ENCODE data around the gene EPB41L1. TPM values are rescaled to one million over a fixed set of nuclear protein-coding genes. Genes with fewer than 3 reads are reported as not detected.

EPB41L1 gene
- total RNA-seq, 1 donor from 2014 or later: 2.1 TPM

DNA sequence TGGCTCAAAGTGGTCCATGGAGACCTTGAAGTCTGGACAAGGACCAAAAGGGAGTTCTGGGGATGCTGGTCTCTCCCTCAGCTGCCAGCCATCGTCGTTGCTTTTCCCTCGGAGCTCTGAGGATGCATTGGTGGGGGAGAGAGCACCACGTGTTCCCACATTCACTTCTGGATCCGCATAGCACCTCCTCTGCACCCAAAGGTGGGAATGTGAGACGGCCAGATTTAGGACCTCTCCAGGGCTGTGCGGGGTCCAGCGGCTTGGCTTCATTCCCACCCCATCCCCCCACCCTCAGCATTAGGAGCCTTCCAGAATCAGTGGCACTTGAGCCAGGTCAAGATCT lies 1.1 kb downstream of the EPB41L1 start:
- H3K27me3 ChIP-seq (ENCODE audit: control insufficient read depth, insufficient read depth, low read length): peaks cover 2% of the 10 kb centered on the region
- DNase-seq (ENCODE audit: low read depth) (no peak), FAIRE-seq (no peak)
- H3K36me3 ChIP-seq (ENCODE audit: control insufficient read depth, insufficient read depth, low read length): no peaks in the 10 kb centered on the region
- TF ChIP-seq, protein P1, sequence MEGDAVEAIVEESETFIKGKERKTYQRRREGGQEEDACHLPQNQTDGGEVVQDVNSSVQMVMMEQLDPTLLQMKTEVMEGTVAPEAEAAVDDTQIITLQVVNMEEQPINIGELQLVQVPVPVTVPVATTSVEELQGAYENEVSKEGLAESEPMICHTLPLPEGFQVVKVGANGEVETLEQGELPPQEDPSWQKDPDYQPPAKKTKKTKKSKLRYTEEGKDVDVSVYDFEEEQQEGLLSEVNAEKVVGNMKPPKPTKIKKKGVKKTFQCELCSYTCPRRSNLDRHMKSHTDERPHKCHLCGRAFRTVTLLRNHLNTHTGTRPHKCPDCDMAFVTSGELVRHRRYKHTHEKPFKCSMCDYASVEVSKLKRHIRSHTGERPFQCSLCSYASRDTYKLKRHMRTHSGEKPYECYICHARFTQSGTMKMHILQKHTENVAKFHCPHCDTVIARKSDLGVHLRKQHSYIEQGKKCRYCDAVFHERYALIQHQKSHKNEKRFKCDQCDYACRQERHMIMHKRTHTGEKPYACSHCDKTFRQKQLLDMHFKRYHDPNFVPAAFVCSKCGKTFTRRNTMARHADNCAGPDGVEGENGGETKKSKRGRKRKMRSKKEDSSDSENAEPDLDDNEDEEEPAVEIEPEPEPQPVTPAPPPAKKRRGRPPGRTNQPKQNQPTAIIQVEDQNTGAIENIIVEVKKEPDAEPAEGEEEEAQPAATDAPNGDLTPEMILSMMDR (IDR thresholded peaks at IDR 0.05; ENCODE audit: insufficient read depth, low read length, severe bottlenecking): no peak
- no peak overlapping the region for H3K4me3 ChIP-seq (ENCODE audit: low read depth, low read length)

DNA sequence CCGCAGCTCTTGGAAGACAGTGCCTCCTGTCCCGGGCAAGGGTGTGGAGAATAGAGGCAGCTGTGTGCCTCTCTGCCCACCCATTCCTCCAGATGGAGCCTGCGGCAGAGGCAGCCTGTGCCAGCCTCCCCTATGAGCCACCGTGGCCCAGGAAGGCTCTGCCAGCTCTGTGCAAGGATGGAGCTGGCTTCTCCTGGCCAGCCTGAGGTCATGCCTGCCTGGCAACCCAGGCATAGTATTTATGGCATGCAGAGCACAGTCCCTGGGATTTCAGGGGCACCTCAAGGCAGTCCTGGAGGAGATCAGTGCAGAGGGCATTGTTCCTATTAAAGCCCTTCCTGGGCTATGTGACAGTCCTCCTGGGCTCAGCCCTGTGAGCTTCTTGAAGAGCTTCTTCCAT lies 1.5 kb downstream of the EPB41L1 start:
- DNase-seq (ENCODE audit: low read depth): no peak
- no peak overlapping the region for H3K4me3 ChIP-seq (ENCODE audit: low read depth, low read length)
- H3K36me3 ChIP-seq (ENCODE audit: control insufficient read depth, insufficient read depth, low read length): no peaks in the 10 kb centered on the region
- TF ChIP-seq, protein P1 (IDR thresholded peaks at IDR 0.05; ENCODE audit: insufficient read depth, low read length, severe bottlenecking): no peak
- no peak for FAIRE-seq
- peaks cover 2% of the 10 kb centered on the region for H3K27me3 ChIP-seq (ENCODE audit: control insufficient read depth, insufficient read depth, low read length)

DNA sequence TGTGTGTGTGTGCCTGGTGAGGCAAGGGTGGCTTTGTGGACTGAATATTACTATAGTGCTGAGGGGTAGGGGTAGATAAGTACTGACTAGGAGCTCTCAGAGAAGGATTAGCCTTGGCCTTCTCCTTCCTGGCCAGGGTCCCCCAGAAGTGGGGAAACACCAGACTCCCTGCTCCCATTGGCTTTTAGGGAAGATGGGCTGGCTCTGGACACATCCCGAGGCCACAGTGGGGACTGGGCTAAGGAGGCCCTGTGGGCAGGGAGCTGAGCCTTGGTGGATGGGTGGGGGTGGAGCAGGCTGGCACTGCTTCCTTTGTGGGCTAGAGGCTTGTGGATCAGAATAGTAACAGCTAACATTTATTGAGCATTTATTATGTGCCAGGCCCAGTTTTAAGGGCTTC lies 3.1 kb downstream of the EPB41L1 start:
- FAIRE-seq: no peak

DNA sequence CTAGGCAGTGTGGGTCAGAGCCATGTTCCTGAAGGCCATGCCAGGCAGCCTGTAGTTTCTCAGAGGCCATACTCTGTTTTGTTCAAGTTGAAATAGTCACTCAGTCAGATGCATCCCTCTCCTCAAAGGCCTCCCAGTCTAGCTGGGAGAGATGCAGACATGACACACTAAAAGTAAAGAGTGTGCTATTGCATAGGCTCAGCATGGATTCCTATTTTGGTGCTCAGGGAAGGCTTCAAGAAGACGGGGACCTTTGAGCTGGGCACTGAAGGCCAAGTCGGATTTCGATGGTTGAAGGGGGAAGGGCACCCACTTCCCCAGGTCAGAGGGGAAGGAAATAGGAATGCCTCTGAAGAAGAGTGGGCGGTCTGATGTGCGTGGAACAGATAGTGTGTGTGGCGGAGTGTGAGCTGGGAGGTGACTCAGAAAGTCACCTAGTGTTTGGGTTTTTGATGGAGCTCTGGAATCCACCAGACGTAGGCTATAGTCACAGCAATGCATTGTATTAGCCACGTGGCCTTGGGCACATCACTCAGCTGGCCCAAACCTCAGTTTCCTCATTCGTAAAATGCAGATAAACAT lies 3.7 kb downstream of the EPB41L1 start:
- FAIRE-seq (no peak), DNase-seq (ENCODE audit: low read depth) (no peak)
- Histone ChIP-seq H3K36me3 (ENCODE audit: control insufficient read depth, insufficient read depth, low read length) (no peaks in the 10 kb centered on the region), H3K27me3 (ENCODE audit: control insufficient read depth, insufficient read depth, low read length) (peaks cover 2% of the 10 kb centered on the region), H3K4me3 (ENCODE audit: low read depth, low read length) (no peak overlapping the region)
- TF ChIP-seq, protein P1 (IDR thresholded peaks at IDR 0.05; ENCODE audit: insufficient read depth, low read length, severe bottlenecking): no peak

More for the DNA sequence above, 3.1 kb downstream of the EPB41L1 start:
- no peak overlapping the region for H3K4me3 ChIP-seq (ENCODE audit: low read depth, low read length)
- DNase-seq (ENCODE audit: low read depth): no peak
- H3K36me3 ChIP-seq (ENCODE audit: control insufficient read depth, insufficient read depth, low read length): no peaks in the 10 kb centered on the region
- peaks cover 2% of the 10 kb centered on the region for H3K27me3 ChIP-seq (ENCODE audit: control insufficient read depth, insufficient read depth, low read length)
- TF ChIP-seq, protein P1 (IDR thresholded peaks at IDR 0.05; ENCODE audit: insufficient read depth, low read length, severe bottlenecking): no peak

DNA sequence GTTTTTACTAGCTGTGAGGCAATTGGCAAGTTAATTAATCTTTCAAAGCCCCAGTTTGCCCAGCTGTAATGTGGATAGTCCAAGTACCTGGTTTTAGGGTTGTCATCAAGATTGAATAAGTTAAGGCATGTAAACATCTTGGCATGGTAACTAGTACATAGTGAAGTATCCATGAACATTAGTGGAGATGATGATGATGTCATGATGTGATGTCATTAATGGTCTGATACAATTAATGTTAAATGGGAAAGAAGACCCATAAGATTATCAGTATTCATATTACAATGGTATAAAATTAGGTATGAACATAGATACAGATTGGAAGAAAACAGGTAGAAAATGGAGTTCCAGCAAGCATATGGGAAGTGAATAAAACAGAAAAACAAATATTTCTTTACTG lies 5.3 kb downstream of the EPB41L1 start:
- DNase-seq (ENCODE audit: low read depth): no peak
- H3K27me3 ChIP-seq (ENCODE audit: control insufficient read depth, insufficient read depth, low read length): peaks cover 2% of the 10 kb centered on the region
- no peak overlapping the region for H3K4me3 ChIP-seq (ENCODE audit: low read depth, low read length)
- no peaks in the 10 kb centered on the region for H3K36me3 ChIP-seq (ENCODE audit: control insufficient read depth, insufficient read depth, low read length)
- TF ChIP-seq, protein P1 (IDR thresholded peaks at IDR 0.05; ENCODE audit: insufficient read depth, low read length, severe bottlenecking): no peak
- no peak for FAIRE-seq
